ENCODE measurements around the gene VIPR1. TPM values are rescaled to one million over a fixed set of nuclear protein-coding genes. Genes with fewer than 3 reads are reported as not detected.

VIPR1 gene
- total RNA-seq, 1 experiment from 2014 or later = 0.28 TPM

GRCh38 chr3:42499478-42499871, 3.0 kb upstream of the VIPR1 start:
- no peak for DNase-seq (ENCODE audit: unreplicated experiment)
- peaks cover 23% of the 10 kb centered on the region for H3K27me3 Mint-ChIP-seq (ENCODE audit: insufficient read depth, unreplicated experiment)
- POLR2A ChIA-PET = no interaction called here

GRCh38 chr3:42500091-42500490, 2.4 kb upstream of the VIPR1 start:
- H3K9me3 Mint-ChIP-seq (ENCODE audit: unreplicated experiment) = no peaks in the 10 kb centered on the region
- TF ChIP-seq, protein P1, sequence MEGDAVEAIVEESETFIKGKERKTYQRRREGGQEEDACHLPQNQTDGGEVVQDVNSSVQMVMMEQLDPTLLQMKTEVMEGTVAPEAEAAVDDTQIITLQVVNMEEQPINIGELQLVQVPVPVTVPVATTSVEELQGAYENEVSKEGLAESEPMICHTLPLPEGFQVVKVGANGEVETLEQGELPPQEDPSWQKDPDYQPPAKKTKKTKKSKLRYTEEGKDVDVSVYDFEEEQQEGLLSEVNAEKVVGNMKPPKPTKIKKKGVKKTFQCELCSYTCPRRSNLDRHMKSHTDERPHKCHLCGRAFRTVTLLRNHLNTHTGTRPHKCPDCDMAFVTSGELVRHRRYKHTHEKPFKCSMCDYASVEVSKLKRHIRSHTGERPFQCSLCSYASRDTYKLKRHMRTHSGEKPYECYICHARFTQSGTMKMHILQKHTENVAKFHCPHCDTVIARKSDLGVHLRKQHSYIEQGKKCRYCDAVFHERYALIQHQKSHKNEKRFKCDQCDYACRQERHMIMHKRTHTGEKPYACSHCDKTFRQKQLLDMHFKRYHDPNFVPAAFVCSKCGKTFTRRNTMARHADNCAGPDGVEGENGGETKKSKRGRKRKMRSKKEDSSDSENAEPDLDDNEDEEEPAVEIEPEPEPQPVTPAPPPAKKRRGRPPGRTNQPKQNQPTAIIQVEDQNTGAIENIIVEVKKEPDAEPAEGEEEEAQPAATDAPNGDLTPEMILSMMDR (IDR thresholded peaks at IDR 0.05; ENCODE audit: unreplicated experiment) = no peak
- POLR2A ChIA-PET = no interaction called here
- CTCF ChIA-PET = interaction anchor here (0.7 to 2.4 kb wide), 2 partner anchors 21 to 75 kb away, joined by 3 to 6 read pairs; no protein-coding TSS in a partner anchor
- H3K4me3 Mint-ChIP-seq (ENCODE audit: unreplicated experiment) = peak overlapping the region; percentile 36
- no peak for DNase-seq (ENCODE audit: unreplicated experiment)
- no TSS peak for BruUV-seq (replicated peaks)
- no peaks in the 10 kb centered on the region for H3K36me3 Mint-ChIP-seq (ENCODE audit: insufficient read depth, unreplicated experiment)
- intact Hi-C loops (cut with micrococcal nuclease) = loop anchor here (2.0 to 5.0 kb wide), 2 partner anchors 47 to 382 kb away; no protein-coding TSS in a partner anchor
- H3K4me1 Mint-ChIP-seq (ENCODE audit: insufficient read depth, unreplicated experiment) = peaks cover 21% of the 10 kb centered on the region
- H3K27ac Mint-ChIP-seq (ENCODE audit: low read depth, unreplicated experiment) = no peak overlapping the region
- peaks cover 23% of the 10 kb centered on the region for H3K27me3 Mint-ChIP-seq (ENCODE audit: insufficient read depth, unreplicated experiment)

More at GRCh38 chr3:42499478-42499871, 3.0 kb upstream of the VIPR1 start:
- BruUV-seq (replicated peaks) = no TSS peak
- intact Hi-C loops (cut with micrococcal nuclease) = no loop called here
- CTCF ChIA-PET = no interaction called here
- TF ChIP-seq, protein P1 (IDR thresholded peaks at IDR 0.05; ENCODE audit: unreplicated experiment) = no peak
- H3K4me3 Mint-ChIP-seq (ENCODE audit: unreplicated experiment) = no peak overlapping the region
- H3K9me3 Mint-ChIP-seq (ENCODE audit: unreplicated experiment) = no peaks in the 10 kb centered on the region
- no peaks in the 10 kb centered on the region for H3K36me3 Mint-ChIP-seq (ENCODE audit: insufficient read depth, unreplicated experiment)
- no peak overlapping the region for H3K27ac Mint-ChIP-seq (ENCODE audit: low read depth, unreplicated experiment)
- H3K4me1 Mint-ChIP-seq (ENCODE audit: insufficient read depth, unreplicated experiment) = peaks cover 21% of the 10 kb centered on the region

GRCh38 chr3:42500909-42501308, 1.5 kb upstream of the VIPR1 start:
- Mint-ChIP-seq H3K27me3 (ENCODE audit: insufficient read depth, unreplicated experiment) (peaks cover 23% of the 10 kb centered on the region), H3K27ac (ENCODE audit: low read depth, unreplicated experiment) (no peak overlapping the region), H3K4me3 (ENCODE audit: unreplicated experiment) (peak overlapping the region; percentile 36), H3K36me3 (ENCODE audit: insufficient read depth, unreplicated experiment) (no peaks in the 10 kb centered on the region), H3K4me1 (ENCODE audit: insufficient read depth, unreplicated experiment) (peaks cover 21% of the 10 kb centered on the region), H3K9me3 (ENCODE audit: unreplicated experiment) (no peaks in the 10 kb centered on the region)
- CTCF ChIA-PET = interaction anchor here (0.7 to 2.4 kb wide), 4 partner anchors 21 to 246 kb away, joined by 3 to 6 read pairs (median 3); no protein-coding TSS in a partner anchor
- TF ChIP-seq, protein P1 (IDR thresholded peaks at IDR 0.05; ENCODE audit: unreplicated experiment) = no peak
- BruUV-seq (replicated peaks) = no TSS peak
- POLR2A ChIA-PET = no interaction called here
- no peak for DNase-seq (ENCODE audit: unreplicated experiment)
- intact Hi-C loops (cut with micrococcal nuclease) = loop anchor here (1.0 to 5.0 kb wide), 3 partner anchors 39 to 381 kb away; no protein-coding TSS in a partner anchor

GRCh38 chr3:42501321-42501680, 1.1 kb upstream of the VIPR1 start:
- intact Hi-C loops (cut with micrococcal nuclease) = loop anchor here (1.0 to 5.0 kb wide), 3 partner anchors 39 to 381 kb away; no protein-coding TSS in a partner anchor
- Mint-ChIP-seq H3K36me3 (ENCODE audit: insufficient read depth, unreplicated experiment) (no peaks in the 10 kb centered on the region), H3K4me1 (ENCODE audit: insufficient read depth, unreplicated experiment) (peaks cover 21% of the 10 kb centered on the region), H3K27ac (ENCODE audit: low read depth, unreplicated experiment) (no peak overlapping the region), H3K4me3 (ENCODE audit: unreplicated experiment) (peak overlapping the region; percentile 72), H3K27me3 (ENCODE audit: insufficient read depth, unreplicated experiment) (peaks cover 23% of the 10 kb centered on the region), H3K9me3 (ENCODE audit: unreplicated experiment) (no peaks in the 10 kb centered on the region)
- ChIA-PET POLR2A (interaction anchor here (1.5 kb wide), 1 partner anchor 12 kb away, joined by 5 read pairs; no protein-coding TSS in a partner anchor), CTCF (interaction anchor here (0.7 to 2.4 kb wide), 6 partner anchors 11 to 246 kb away, joined by 3 to 6 read pairs (median 3); no protein-coding TSS in a partner anchor)
- no peak for DNase-seq (ENCODE audit: unreplicated experiment)
- TF ChIP-seq, protein P1 (IDR thresholded peaks at IDR 0.05; ENCODE audit: unreplicated experiment) = no peak
- BruUV-seq (replicated peaks) = no TSS peak

Data from MCF 10A (cell line).